Measurements from ENCODE around the gene OSMR.

OSMR gene

DNA sequence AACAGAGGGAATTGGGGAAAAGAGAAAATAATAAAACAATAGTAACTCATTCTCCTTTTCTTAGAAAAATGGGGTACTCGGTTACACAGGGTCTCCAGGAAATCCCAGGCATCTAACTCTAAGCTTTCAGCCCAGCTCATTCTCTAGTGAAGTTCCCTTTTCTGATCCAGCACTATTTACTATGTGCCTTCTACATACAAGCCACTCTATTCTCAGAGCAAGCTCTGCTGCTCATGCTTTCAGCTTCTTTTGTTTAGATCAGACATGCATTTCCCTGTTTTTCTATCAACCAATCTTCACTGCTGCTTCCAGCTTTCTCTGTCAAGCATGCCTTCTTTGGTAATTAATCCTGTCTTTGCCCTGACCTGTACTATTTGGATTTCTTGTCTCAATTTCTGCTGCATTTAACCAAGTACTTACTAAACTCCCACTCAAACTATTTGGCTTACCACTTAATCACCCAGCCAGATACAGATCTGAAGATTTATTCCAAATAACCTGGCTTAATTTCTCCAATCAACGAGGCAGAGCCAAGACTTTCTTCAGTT is 25.3 kb downstream of the OSMR start:
- H3K27me3 ChIP-seq (ENCODE audit: insufficient read depth, low read length, poor library complexity, severe bottlenecking), result no peaks in the 10 kb centered on the region
- no peak overlapping the region for H2AFZ ChIP-seq (ENCODE audit: low read length)
- H3K79me2 ChIP-seq (ENCODE audit: insufficient read depth, low read length), result no peaks in the 10 kb centered on the region
- H3K4me1 ChIP-seq (ENCODE audit: insufficient read depth, low read length, poor library complexity, severe bottlenecking), result no peaks in the 10 kb centered on the region
- H3K9ac ChIP-seq (ENCODE audit: low read depth, low read length, poor library complexity, severe bottlenecking), result no peak overlapping the region
- H3K4me3 ChIP-seq (ENCODE audit: low read length, poor library complexity, severe bottlenecking), result no peak overlapping the region
- H3K9me2 ChIP-seq (replicated peaks; ENCODE audit: low read depth, low read length), result no peaks in the 10 kb centered on the region
- TF ChIP-seq EZH2phosphoT487 (IDR thresholded peaks at IDR 0.05; ENCODE audit: borderline replicate concordance), result no peak
- TF ChIP-seq, protein P1, sequence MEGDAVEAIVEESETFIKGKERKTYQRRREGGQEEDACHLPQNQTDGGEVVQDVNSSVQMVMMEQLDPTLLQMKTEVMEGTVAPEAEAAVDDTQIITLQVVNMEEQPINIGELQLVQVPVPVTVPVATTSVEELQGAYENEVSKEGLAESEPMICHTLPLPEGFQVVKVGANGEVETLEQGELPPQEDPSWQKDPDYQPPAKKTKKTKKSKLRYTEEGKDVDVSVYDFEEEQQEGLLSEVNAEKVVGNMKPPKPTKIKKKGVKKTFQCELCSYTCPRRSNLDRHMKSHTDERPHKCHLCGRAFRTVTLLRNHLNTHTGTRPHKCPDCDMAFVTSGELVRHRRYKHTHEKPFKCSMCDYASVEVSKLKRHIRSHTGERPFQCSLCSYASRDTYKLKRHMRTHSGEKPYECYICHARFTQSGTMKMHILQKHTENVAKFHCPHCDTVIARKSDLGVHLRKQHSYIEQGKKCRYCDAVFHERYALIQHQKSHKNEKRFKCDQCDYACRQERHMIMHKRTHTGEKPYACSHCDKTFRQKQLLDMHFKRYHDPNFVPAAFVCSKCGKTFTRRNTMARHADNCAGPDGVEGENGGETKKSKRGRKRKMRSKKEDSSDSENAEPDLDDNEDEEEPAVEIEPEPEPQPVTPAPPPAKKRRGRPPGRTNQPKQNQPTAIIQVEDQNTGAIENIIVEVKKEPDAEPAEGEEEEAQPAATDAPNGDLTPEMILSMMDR (conservative IDR thresholded peaks at IDR 0.05; ENCODE audit: low read length), result no peak
- no peak overlapping the region for H3K4me2 ChIP-seq (ENCODE audit: low read depth, low read length, poor library complexity, severe bottlenecking)
- no peaks in the 10 kb centered on the region for H3K9me3 ChIP-seq (ENCODE audit: insufficient read depth, low read depth, low read length)
- no peaks in the 10 kb centered on the region for H3K36me3 ChIP-seq (ENCODE audit: insufficient read depth, low read length)
- no peaks in the 10 kb centered on the region for H4K20me1 ChIP-seq (ENCODE audit: insufficient read depth, low read length, poor library complexity, severe bottlenecking)
- no peaks in the 10 kb centered on the region for H3F3A ChIP-seq (ENCODE audit: low read depth)

DNA sequence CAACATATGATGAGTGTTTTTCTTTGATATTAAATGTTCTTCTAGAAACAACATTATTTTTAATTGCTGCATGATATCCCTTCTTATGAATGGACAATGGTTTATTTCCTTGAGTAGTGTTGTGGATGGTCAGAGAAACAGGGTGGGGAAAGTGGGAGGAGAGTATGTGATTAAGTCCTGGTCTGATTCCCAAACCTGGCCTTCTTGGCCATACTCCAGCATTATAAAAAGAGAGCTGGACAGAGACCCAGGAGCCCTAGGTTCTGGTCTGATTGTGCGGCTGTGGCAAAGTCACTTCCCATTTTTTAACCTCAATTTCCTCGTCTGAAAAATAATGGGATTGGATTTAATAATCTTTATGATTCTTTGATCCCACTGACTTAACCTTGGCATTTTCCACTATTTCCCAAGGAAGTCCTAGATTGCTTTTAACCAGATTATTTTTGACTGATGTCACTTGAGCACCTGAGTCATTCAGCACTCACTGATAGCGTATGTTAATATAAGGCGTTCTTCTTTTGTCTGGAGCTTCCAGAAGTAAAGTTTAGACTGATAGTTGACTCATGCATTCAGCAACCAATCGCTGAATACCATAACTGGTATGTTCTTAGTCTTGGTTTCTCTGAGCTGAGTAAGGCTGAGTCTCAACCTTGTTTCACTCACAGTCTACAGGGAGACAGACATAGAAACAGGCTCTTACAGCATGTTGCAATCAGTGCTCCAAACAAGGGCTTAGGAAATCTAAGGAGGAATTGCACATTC is 26.2 kb downstream of the OSMR start:
- no peak overlapping the region for H3K4me3 ChIP-seq (ENCODE audit: low read length, poor library complexity, severe bottlenecking)
- H2AFZ ChIP-seq (ENCODE audit: low read length), result no peak overlapping the region
- H3K4me1 ChIP-seq (ENCODE audit: insufficient read depth, low read length, poor library complexity, severe bottlenecking), result no peaks in the 10 kb centered on the region
- no peak overlapping the region for H3K9ac ChIP-seq (ENCODE audit: low read depth, low read length, poor library complexity, severe bottlenecking)
- no peaks in the 10 kb centered on the region for H3K27me3 ChIP-seq (ENCODE audit: insufficient read depth, low read length, poor library complexity, severe bottlenecking)
- no peaks in the 10 kb centered on the region for H4K20me1 ChIP-seq (ENCODE audit: insufficient read depth, low read length, poor library complexity, severe bottlenecking)
- H3K4me2 ChIP-seq (ENCODE audit: low read depth, low read length, poor library complexity, severe bottlenecking), result no peak overlapping the region
- no peaks in the 10 kb centered on the region for H3K36me3 ChIP-seq (ENCODE audit: insufficient read depth, low read length)
- no peaks in the 10 kb centered on the region for H3K9me3 ChIP-seq (ENCODE audit: insufficient read depth, low read depth, low read length)
- TF ChIP-seq, protein P1 (conservative IDR thresholded peaks at IDR 0.05; ENCODE audit: low read length), result no peak
- no peak for TF ChIP-seq EZH2phosphoT487 (IDR thresholded peaks at IDR 0.05; ENCODE audit: borderline replicate concordance)
- H3K9me2 ChIP-seq (replicated peaks; ENCODE audit: low read depth, low read length), result no peaks in the 10 kb centered on the region
- no peaks in the 10 kb centered on the region for H3F3A ChIP-seq (ENCODE audit: low read depth)
- H3K79me2 ChIP-seq (ENCODE audit: insufficient read depth, low read length), result no peaks in the 10 kb centered on the region

DNA sequence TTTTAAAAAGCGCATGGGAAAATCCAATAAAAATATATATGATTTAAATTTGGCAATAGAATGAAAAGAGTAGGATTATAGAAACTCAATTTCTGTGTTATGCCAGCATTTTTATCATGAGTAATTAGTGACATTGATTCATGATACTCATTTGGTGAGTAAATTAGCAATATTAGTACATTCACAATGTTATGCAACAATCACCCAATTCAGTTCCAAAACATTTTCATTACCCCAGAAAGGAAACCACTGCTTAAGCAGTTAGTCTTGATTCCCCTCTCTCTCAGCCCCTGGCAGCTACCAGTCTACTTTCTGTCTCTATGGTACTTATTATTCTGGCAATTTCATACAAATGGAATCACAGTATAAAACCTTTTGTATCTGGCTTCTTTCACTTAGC is 27.0 kb downstream of the OSMR start:
- TF ChIP-seq, protein P1 (conservative IDR thresholded peaks at IDR 0.05; ENCODE audit: low read length), result no peak
- TF ChIP-seq EZH2phosphoT487 (IDR thresholded peaks at IDR 0.05; ENCODE audit: borderline replicate concordance), result no peak
- Histone ChIP-seq H3K4me1 (ENCODE audit: insufficient read depth, low read length, poor library complexity, severe bottlenecking) (no peaks in the 10 kb centered on the region), H2AFZ (ENCODE audit: low read length) (no peak overlapping the region), H3K9me2 (replicated peaks; ENCODE audit: low read depth, low read length) (no peaks in the 10 kb centered on the region), H3K9ac (ENCODE audit: low read depth, low read length, poor library complexity, severe bottlenecking) (no peak overlapping the region), H3K79me2 (ENCODE audit: insufficient read depth, low read length) (no peaks in the 10 kb centered on the region), H3K9me3 (ENCODE audit: insufficient read depth, low read depth, low read length) (no peaks in the 10 kb centered on the region), H3K27me3 (ENCODE audit: insufficient read depth, low read length, poor library complexity, severe bottlenecking) (no peaks in the 10 kb centered on the region), H4K20me1 (ENCODE audit: insufficient read depth, low read length, poor library complexity, severe bottlenecking) (no peaks in the 10 kb centered on the region), H3F3A (ENCODE audit: low read depth) (no peaks in the 10 kb centered on the region), H3K36me3 (ENCODE audit: insufficient read depth, low read length) (no peaks in the 10 kb centered on the region), H3K4me2 (ENCODE audit: low read depth, low read length, poor library complexity, severe bottlenecking) (no peak overlapping the region), H3K4me3 (ENCODE audit: low read length, poor library complexity, severe bottlenecking) (no peak overlapping the region)

Measured in Loucy (cell line).